NCI-H748 (cell line): ENCODE data around the gene SLC17A8.
A peak's percentile ranks its signal among the peaks of the same experiment; 100 is the strongest.

Source experiments
- DNase-seq: peaks from one replicate; lab custom pipeline; 2025; ENCODE audit not compliant: unreplicated experiment; lab: John Stamatoyannopoulos, UW

SLC17A8 gene

DNA sequence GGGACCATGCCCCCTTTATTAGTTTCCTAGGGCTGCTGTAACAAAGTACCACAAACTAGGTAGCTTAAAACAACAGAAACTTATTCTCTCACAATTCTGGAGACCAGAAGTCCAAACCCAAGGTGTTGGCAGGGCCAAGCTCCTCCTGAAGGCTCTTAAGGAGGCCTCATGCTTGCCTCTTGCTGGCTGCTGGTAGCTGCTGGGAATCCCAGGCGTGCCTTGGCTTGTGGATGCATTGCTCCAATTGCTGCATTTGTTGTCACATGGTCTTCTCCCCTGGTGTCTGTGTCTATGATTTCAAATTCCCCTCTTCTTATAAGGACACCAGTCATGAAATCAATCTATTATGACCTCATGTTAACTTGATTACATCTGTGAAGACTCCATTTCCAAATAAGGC, 11.2 kb downstream of the SLC17A8 start:
- no peak for DNase-seq

DNA sequence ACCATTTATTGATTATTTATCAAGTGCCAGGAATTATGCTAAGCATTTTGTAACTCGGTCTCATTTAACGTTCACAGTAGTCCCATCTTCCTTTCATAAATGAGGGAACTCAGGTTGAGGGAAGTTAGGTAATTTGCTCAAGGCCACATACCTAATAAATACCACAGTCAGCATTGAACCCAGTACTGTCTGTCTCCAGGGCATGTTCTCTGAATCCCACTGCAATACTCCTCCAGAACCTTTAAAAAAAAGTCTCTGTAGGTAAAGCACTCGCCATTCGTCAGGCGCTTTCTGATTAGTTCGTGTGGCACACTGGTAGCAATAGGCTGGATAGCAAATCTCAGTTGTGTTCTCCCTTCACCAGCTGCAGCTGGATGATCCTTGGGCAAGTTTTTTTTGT, 14.3 kb downstream of the SLC17A8 start:
- DNase-seq: no peak

DNA sequence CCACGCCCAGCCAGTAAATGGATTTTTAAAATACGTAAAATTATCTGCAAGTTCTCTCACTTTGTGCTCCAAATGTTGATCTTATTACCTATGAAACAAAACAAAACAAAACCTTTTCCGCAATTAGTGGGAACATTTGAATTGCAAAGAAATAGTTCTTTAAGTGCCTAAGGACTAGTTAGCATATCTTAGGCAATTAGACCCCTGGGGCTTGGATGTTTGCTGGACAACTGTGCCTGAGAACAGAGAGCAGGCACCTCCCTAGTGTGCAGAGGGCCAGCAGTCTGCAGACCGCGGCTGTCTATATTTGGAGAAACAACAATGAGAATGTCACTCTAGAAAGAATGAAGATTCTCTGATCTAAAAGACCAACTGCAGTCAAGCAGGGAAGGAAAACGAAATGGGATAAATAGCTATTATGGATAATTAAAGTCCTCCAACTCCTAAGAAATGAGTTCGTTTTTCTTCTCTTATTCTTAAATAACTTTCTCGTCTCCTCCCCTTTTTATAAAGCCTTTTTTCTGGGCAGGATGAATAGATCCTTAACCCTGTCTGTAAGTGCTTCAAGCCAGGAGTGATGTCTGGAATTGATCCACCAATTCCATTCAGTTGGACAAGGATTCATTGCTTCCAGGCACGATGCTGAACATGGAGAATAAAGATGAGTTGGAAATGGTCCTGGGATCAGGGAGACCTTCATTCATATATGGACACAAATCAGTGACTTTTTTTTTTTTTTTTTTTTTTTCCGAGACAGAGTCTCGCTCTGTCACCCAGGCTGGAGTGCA, 16.2 kb downstream of the SLC17A8 start:
- DNase-seq: peak; percentile 16

DNA sequence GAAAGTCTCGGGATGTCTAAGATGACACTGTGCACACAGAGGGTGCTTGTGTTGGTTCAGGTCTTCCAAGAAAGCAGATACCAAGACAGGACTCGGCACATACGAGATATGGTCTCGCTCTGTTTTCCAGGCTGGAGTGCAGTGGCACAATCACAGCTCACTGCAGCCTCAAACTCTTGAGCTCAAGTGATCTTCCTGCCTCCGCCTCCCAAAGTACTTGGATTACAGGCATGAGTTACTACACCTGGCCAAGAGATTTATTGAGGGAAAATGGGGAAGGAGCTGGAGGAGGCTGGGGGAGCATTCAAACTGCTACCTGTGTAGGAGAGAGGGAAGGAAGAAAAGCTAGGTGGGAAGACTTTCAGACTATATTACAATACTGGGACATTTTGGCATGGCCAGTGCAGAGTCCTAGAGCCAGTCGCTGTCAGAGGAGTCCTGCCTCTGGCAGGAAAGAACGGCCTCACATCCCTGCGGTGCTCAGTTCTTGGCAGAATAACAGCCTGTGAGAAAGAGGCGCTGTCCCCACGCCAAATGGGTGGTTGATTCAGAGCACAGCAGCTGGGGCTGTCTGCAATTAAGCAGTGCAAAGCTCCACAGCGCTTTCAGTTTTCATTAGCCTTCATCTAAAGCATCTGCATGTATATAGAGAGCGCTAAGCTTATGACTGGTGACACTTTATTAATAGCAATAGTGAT, 18.3 kb downstream of the SLC17A8 start:
- DNase-seq: peak; percentile 8

DNA sequence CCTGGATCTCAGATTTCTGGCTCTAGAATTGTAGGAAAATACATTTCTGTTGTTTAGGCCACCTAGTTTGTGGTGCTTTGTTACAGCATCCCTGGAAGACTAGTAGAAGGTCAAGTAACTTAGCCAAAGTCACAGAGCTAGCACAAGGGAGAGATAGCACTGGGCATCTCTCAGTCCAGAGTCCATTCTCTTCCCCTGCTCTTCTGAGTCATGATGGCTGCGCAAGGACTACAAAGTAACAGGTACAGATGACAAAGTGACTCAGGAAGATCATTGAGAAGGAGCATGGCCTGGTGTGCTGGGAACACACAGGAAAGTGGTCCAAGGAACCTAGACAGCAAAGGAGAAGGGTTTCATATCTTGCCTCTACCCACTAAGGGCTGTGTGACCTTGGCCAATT, 19.3 kb downstream of the SLC17A8 start:
- no peak for DNase-seq

DNA sequence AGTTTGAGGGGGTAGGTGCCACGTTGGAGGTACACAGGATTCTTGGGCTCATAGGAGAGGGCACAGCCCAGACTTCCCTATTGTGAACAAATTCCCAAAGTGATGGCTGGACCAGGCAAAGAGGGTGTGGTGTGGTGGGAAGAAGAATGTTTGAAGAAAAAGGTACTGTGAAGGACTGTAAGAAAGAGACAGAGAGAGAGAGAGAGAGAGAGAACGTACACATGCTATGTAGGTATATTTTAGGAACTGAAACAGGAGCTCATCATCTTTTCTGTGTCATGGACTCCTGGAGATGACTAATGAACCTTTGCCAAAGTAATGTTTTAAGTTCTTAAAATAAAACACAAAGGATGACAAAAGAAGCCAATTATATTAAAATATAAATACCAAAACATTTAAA, 24.5 kb downstream of the SLC17A8 start:
- DNase-seq: no peak

GRCh38 chr12:100382338-100382737, 25.5 kb downstream of the SLC17A8 start:
- no peak for DNase-seq

DNA sequence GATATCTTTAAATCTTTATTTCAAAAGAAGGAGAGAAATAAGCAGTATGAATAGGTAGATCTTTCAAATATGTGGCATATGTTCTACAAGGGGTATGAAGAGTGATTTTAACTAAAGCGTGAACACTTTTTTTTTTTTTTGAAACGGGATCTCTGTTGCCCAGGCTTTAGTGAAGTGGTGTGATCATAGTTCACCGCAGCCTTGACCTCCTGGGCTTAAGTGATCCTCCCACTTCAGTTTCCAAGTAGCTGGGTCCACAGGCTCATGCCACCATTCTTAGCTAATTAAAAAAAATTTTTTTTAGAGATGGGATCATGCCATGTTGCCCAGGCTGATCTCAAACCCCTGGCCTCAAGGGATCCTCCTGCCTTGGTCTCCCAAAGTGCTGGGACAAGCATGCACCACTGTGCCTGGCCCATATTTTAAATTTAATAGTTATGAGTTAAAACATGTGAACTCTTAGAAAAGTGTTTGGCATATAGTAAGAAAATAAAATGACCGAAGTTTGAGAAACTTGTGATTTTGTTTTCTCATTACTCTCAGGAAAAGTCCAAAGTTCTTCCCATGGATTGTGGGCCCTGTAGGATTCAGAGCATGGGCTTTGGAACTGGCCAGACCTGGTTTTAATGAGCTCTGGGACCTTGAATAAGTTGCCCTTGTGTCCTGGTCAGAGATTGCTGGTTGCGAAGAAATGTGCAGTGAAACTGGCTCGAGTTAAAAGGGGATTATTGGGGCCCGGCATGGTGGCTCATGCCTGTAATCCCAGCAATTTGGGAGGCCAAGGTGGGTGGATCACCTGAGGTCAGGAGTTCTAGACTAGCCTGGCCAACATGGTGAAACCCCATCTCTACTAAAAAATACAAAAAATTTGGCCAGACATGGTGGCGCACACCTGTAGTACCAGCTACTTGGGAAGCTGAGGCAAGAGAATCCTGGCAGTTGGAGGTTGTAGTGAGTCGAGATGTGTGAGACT, 27.0 kb downstream of the SLC17A8 start:
- DNase-seq: no peak

DNA sequence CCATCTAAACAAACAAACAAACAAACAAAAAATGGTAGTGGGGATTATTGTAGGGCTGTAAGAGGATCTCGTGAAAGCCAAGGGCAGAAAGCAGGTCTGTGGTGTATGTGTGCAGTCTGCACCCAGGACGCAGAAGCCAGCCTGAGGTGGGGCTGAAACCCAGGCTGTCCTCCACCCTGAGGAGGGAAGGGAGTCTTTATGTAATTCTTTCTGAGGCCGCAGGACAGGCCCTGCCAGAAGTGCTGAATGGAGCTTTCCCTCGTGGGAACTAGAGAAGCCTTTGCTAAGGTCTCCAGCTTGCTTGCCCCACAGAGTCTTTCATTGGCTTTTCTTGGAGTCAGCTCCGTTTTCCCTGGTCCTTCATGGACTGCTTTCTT, 27.7 kb downstream of the SLC17A8 start:
- no peak for DNase-seq

GRCh38 chr12:100388382-100388781, 31.5 kb downstream of the SLC17A8 start:
- no peak for DNase-seq

GRCh38 chr12:100391856-100392255, 35.0 kb downstream of the SLC17A8 start:
- no peak for DNase-seq

DNA sequence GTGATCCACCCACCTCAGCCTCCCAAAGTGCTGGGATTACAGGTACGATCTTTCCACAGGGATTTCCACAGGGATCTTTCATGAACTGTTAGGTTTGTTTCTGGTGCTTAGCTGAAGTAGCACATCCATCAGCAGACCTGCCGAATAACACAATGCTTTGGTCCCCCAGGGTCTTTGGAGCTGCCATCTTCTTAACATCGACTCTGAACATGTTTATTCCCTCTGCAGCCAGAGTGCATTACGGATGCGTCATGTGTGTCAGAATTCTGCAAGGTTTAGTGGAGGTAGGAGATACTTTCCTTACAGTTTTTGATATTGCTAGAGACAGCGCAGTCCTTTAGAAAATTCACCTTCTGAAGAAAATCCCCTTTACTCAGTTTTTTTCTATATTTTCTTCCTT, 36.3 kb downstream of the SLC17A8 start:
- no peak for DNase-seq

DNA sequence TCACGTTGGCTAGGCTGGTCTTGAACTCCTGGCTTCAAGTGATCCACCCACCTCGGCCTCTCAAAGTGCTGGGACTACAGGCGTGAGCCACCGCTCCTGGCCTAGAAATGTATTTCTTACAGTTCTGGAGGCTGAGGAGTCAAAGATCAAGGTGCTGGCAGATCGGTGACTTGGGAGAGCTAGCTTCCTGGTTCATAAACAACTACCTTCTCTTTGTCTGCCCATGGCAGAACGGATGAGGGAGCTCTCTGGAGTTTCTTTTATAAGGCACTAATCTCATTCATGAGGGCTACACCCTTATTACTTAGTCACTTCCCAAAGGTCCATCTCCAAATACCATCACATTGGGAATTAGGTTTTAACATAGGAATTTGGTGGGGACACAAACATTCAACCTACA, 38.9 kb downstream of the SLC17A8 start:
- DNase-seq: no peak

GRCh38 chr12:100398307-100398706, 41.4 kb downstream of the SLC17A8 start:
- DNase-seq: no peak

DNA sequence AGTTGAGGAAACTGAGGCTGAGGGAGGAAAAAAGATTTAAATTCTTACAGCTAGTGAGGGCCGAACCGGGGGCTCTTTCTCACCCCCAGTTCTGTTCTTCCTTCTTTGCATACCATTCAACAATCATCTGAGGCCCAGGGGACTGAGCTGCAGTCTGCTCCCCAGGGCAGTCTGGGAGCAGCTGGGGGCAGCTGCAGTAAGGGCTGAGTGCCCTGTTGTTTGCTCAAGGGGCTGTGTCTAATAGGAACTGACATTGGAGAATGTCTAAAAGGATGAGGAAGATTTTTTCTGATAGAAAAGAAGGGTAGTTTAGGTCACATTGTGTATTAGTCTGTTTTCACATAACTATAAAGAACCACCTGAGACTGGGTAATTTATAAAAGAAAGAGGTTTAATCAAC, 42.2 kb downstream of the SLC17A8 start:
- peak; percentile 3 for DNase-seq

DNA sequence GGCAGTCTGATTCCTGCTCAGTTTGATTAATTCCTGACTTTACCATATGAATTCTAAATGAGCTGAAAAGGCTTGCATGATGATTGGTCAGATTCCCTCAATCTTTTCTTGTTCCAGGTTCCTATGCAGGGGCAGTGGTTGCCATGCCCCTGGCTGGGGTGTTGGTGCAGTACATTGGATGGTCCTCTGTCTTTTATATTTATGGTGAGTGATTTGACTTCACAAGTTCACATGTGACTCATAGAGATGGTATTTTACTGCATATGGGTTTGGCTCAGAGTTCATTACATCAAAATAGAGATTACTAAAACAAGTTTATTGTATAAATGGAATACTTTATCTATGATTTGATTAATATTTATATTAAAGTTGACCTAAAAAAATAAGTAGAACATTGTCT, 44.8 kb downstream of the SLC17A8 start:
- DNase-seq: no peak

- no peak for DNase-seq
Observed at GRCh38 chr12:100402763-100403162, 45.9 kb downstream of the SLC17A8 start.

DNA sequence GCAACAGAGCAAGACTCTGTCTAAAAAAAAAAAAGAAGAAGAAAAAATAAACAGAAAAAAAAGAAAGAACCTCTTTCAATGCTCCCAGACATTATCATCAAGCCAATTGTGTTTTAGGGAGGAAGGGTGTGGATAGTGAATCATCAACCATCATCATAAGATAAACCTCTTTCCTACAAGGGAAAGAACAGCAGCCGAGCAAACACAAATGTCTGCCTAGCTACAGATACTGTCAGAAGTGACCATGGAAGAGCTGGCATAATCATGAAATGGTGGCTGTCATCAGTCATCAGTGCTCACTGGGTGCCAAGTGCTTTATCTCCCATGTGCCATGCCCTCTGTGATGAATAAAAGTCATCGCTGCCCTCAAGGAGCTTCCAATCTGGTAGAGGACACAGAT, 46.6 kb downstream of the SLC17A8 start:
- no peak for DNase-seq

GRCh38 chr12:100404769-100405407, 48.0 kb downstream of the SLC17A8 start:
- peak; percentile 72 for DNase-seq

DNA sequence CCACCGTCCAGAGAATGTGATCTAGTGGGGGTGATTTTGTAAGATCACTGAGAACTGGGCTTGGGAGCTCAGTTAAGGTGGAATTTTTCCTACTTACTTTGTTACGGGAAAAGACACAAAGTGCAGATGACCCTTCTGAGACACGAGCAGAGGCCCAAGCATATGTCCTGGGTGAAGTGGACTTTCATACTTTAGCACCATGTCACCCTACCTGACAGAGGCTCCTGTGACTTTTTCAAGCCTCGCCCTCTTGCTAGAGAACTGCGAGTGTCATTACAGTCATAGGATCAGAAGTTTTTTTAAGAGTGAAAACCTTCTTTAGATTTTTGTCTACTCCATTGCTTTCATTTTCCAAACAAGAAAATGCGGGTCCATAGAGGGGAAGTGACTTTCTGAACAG, 56.1 kb downstream of the SLC17A8 start:
- DNase-seq: no peak

- no peak for DNase-seq
Observed at GRCh38 chr12:100414739-100415138, 57.9 kb downstream of the SLC17A8 start.
